Ecto neural progenitor cell (in vitro differentiated cells): ENCODE data around the gene TSPAN15.
"Not testable (repeated sequence)": the region's sequence is repeated elsewhere in the genome, so short reads cannot be mapped to it uniquely, and the experiment has no call there.

Source experiments
- DNase-seq: peaks from one replicate; pipeline ENCODE4 v3.0.0-alpha.2; 2018; ENCODE audit warnings: low spot score

TSPAN15 gene

DNA sequence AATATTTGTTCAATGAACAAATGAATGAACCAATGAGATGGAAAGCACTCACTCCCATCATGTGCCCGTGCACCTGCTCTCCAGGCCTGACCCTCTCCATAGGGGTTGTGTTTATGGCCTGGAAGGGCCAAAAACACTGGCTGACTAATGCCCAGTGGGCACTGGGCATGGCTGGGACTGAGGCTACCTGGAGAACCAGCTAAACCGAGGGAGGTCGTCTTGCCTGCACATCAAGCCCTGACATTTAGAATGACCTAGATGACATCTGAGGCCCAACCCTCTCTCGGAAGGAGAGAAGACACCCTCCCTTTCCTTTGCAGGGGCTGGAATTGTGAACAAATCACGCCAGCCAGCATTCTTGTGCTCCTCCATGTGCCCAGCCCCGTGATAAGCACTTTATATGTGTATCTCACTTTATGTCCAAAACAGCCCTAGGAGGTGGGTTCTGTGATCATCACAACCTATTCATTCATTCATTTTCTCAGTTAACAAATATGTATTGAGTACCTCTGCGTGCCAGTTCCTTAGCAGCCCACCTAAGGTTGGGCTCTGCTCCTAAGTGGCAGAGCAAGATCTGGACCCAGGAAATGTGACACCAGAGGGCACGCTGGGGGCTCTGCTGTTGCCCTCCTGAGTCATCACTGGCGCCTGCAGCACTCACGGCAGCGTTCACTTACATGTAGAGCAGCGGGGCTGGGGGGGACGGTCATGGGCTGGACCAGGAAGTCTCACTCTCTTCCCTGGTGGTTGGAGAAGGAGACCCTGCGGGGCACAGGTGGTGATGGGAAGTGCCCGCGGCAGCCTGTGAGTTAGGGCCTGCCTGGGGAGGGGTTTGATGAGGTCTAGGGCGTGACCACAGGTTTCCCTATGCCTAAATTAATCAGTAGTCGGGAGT, 52.0 kb downstream of the TSPAN15 start:
- no peak for DNase-seq

GRCh38 chr10:69503896-69504265, 52.6 kb downstream of the TSPAN15 start:
- no peak for DNase-seq

DNA sequence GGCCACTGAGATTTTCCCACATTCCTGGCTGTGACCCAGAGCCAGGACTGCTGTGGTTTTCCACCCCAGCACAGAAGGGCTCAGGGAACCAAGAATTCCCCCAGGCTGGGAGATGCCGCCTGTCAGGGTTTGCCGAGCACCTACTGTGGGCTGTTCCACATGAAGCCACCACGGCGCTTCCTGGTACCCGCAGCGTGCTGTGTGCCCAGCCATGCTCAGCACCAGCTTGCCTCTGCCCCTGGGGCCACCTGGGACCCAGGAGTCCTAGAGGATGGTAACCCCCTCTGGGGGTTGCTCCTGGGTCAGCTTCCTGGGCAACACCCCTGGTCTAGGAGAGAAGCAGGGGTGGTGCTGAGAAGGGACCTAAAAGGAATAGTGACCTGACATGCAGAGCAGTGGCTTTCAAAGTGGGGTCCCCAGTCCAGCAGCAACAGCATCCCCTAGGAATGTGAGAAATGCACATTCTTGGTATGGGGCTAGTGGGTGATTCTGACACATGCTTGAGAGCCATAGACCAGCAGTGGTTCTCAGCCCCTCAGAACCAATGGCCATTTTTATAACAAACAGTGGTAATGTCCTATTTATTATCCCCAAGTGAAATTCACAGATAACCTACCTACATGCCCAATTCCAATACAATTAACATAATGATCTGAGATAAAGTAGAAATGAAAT, 53.4 kb downstream of the TSPAN15 start:
- DNase-seq: no peak

GRCh38 chr10:69505636-69506318, 54.5 kb downstream of the TSPAN15 start:
- no peak for DNase-seq

- DNase-seq: no peak
Measured at GRCh38 chr10:69506487-69506833, 55.2 kb downstream of the TSPAN15 start.

DNA sequence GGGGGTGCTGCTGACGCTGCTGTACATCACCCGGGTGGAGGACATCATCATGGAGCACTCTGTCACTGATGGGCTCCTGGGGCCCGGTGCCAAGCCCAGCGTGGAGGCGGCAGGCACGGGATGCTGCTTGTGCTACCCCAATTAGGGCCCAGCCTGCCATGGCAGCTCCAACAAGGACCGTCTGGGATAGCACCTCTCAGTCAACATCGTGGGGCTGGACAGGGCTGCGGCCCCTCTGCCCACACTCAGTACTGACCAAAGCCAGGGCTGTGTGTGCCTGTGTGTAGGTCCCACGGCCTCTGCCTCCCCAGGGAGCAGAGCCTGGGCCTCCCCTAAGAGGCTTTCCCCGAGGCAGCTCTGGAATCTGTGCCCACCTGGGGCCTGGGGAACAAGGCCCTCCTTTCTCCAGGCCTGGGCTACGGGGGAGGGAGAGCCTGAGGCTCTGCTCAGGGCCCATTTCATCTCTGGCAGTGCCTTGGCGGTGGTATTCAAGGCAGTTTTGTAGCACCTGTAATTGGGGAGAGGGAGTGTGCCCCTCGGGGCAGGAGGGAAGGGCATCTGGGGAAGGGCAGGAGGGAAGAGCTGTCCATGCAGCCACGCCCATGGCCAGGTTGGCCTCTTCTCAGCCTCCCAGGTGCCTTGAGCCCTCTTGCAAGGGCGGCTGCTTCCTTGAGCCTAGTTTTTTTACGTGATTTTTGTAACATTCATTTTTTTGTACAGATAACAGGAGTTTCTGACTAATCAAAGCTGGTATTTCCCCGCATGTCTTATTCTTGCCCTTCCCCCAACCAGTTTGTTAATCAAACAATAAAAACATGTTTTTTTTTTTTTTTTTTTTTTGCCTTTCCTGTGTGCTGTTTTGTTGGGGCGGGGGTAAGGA, 55.8 kb downstream of the TSPAN15 start:
- DNase-seq: no peak

DNA sequence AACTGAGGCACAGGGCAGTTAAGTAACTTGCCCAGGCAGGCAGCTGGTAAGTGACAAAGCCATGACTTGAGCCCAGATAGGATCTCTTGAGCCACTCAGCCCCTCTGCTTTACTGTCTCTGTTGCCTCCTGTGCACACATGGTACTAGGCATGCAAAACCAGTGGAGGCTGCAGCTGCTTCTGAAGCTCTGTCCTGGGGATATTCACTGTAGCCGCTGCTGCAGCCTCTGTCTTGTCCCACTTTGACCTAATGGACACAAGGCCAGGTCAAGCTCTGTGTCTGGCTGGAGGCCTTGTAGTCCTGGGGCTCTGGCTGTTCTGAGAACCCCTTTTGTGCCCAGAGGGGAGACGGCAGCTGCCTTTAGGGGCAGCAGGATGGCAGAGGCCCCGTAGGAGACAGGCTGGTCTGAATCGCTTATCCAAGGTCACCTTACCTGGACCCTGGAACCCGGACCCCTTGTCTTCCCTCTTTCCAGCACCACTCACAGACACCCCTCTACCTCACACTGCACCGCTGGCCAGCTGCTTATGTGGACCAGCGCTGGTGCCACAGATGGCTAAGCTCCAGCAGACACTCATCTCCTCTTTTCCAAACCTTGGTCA, 57.6 kb downstream of the TSPAN15 start:
- DNase-seq: no peak

DNA sequence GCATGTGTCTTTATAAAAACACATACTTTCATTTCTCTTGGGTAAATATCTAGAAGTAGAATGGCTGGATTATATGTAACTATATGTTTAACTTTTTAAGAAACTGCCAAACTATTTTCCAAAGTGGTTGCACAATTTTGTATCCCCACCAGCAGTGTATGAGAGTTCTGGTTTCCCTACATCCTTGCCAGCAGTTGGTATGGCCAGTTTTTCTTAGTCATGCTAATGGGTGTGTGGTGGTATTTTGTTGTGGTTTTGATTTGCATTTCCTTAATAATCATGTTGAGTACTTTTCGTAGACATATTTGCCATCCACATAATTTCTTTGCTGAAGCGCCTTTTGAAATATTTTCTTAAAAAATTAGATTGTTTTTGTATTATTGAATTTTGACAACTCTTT, 61.6 kb downstream of the TSPAN15 start:
- no peak for DNase-seq

DNA sequence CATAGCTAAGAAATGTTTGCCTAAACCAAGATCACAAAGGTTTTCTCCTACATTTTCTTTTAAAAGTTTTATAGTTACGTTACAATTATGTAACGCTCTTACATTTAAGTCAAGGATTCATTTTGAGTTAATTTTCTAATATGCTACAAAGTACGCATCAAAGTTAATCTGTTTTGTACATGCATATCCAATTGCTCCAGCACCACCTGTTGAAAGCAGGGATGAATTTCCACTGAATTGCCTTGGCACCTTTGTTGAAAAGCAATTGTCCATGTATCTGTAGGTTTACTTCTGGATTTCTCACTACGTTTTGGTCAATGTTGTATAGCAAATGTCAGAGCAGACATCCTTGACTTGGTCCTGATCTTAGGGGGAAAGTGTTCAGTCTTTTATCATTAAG, 62.4 kb downstream of the TSPAN15 start:
- no peak for DNase-seq

GRCh38 chr10:69515699-69516259, 64.5 kb downstream of the TSPAN15 start:
- DNase-seq: peak; percentile 87

DNA sequence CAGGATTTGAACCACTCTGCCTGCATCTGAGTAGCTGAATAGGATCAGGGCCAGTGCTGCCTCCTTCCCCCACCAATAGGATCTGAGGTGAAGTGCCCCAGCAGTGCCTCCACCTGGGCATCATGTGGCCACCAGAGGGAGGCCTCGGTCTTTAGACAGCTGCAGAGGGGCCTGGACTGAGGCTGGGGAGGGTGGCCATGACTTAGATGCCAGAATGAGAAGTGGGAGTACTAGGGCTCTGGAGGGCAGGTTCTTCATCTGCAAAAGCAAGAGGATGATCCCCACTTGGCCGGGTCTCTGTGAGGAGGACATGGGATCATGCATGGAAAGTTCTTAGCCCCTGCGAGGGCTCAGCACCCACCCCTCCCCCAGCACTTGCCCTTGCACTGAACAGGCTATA, 65.1 kb downstream of the TSPAN15 start:
- DNase-seq: peak; percentile 76

GRCh38 chr10:69516796-69517195, 65.5 kb downstream of the TSPAN15 start:
- DNase-seq: no peak

- DNase-seq: no peak
Measured at GRCh38 chr10:69517271-69517848, 66.1 kb downstream of the TSPAN15 start.

GRCh38 chr10:69527961-69528360, 76.7 kb downstream of the TSPAN15 start:
- DNase-seq: no peak

DNA sequence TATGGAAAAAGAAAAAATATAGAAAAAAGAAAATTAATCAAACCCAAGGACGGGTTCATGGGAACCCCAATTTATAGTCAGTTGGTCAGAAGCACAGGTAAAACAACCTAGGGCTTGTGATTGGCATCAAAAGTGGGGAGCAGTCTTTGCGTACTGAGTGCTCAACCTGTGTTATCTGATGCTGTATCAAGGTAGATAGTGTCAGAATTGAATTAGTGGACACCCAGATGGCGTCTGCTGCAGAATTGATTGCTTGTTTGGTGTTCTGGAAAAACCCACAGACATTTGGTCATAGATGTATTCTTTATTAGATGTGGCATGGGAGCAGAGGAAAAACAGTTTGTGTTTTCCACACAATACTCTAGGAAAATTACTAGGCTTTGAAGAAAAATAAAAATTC, 82.4 kb downstream of the TSPAN15 start:
- no peak for DNase-seq

- not testable (repeated sequence) for DNase-seq
Measured at GRCh38 chr10:69536521-69536920, 85.3 kb downstream of the TSPAN15 start.

GRCh38 chr10:69537449-69537848, 86.2 kb downstream of the TSPAN15 start:
- no peak for DNase-seq

DNA sequence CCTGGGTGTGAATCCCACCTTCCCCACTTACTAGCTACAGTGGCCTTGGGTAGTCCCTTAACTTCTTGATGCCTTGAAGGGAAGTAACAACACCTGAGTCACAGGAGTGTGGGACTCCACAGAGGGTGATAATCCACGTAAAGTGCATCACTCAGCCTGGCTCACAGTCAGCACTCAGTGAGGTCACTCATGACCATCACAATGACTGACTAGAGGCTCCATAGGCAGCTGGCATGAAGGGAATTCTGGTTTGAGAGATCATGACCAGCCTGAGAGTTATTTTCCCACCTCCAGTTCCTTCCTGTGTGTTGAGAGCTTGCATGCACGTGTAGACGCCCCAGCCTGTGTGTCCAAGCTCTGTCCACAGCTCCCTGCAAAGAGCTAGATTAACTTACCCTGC, 87.2 kb downstream of the TSPAN15 start:
- no peak for DNase-seq

GRCh38 chr10:69541463-69541862, 90.2 kb downstream of the TSPAN15 start:
- DNase-seq: no peak

DNA sequence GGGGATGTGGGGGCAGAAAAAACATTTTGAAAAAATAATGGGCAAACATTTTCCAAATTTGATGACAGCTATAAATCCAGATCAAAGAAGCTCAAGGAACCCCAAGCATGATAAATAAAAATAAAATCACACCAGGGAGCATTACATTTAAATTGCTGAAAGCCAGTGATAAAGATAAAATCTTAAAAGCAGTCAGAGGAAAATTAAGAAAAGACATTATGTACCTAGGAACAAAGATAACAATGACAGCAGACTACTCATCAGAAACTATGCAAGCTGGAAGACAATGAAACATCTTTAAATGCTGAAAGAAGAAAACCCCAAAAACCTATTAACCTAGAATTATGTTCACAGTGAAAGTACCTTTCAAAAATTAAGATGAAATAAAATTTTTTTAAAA, 98.7 kb downstream of the TSPAN15 start:
- no peak for DNase-seq

GRCh38 chr10:69552268-69552667, 101.0 kb downstream of the TSPAN15 start:
- no peak for DNase-seq
